OCI-LY7 (cell line): ENCODE data around the gene APOO. TPM values are rescaled to one million over a fixed set of nuclear protein-coding genes. Genes with fewer than 3 reads are reported as not detected.

Source experiments
- BruUV-seq: library from RNA; stranded (reverse); fragments of 400-500 nt; replicated peaks from 2 replicates; lab custom pipeline; 2021; lab: Mats Ljungman, UMichigan
- CTCF ChIA-PET: fragments of 300-600 bp; sonication (Branson Sonifier 250); formaldehyde crosslinking; loops from one replicate; lab custom pipeline; 2022; ENCODE audit warnings: antibody characterized with exemption; ENCODE audit not compliant: unreplicated experiment; lab: Charles Lee
- POLR2A ChIA-PET: fragments of 300-600 bp; sonication (Branson Sonifier 250); formaldehyde crosslinking; loops from one replicate; lab custom pipeline; 2022; ENCODE audit warnings: antibody characterized with exemption; lab: Charles Lee
- DNase-seq: peaks from one replicate; pipeline ENCODE4 v3.0.0-alpha.2; 2015; ENCODE audit warnings: low spot score
- H2AFZ ChIP-seq: fragments of 200-600 bp; sonication (generic), shearing (Covaris generic); 2 replicates; pipeline ENCODE4 v1.6.1; 2014; ENCODE audit warnings: mild to moderate bottlenecking, antibody characterized with exemption, low read length, moderate library complexity
- H3K27ac ChIP-seq: fragments of 200-600 bp; sonication (generic); 2 replicates; pipeline ENCODE4 v1.5.1; 2014; ENCODE audit warnings: mixed run types, low read depth, mild to moderate bottlenecking, moderate library complexity, low read length, inconsistent platforms; ENCODE audit not compliant: poor library complexity, severe bottlenecking
- H3K36me3 ChIP-seq: fragments of 200-600 bp; sonication (generic); 2 replicates; pipeline ENCODE4 v1.6.1; 2014; ENCODE audit warnings: mild to moderate bottlenecking, antibody characterized with exemption, low read length, moderate library complexity, mixed read lengths; ENCODE audit not compliant: insufficient read depth
- H3K4me1 ChIP-seq: fragments of 200-600 bp; sonication (generic); 2 replicates; pipeline ENCODE4 v1.5.1; 2014; ENCODE audit warnings: mild to moderate bottlenecking, low read length; ENCODE audit not compliant: insufficient read depth, poor library complexity, severe bottlenecking
- H3K4me2 ChIP-seq: fragments of 200-600 bp; sonication (generic); 2 replicates; pipeline ENCODE4 v1.6.1; 2014; ENCODE audit warnings: mild to moderate bottlenecking, low read length
- H3K4me3 ChIP-seq: fragments of 200-600 bp; sonication (generic); 2 replicates; pipeline ENCODE4 v1.5.1; 2014; ENCODE audit warnings: mild to moderate bottlenecking, low read depth, low read length; ENCODE audit not compliant: poor library complexity, severe bottlenecking
- H3K79me2 ChIP-seq: fragments of 200-600 bp; sonication (generic); 2 replicates; pipeline ENCODE4 v1.6.1; 2016; ENCODE audit warnings: low read depth, mild to moderate bottlenecking, low read length, moderate library complexity, mixed read lengths; ENCODE audit not compliant: insufficient read depth
- H3K9me2 ChIP-seq: fragments of 200-600 bp; sonication (generic); 2 replicates; pipeline ENCODE4 v1.6.1; 2016; ENCODE audit warnings: mild to moderate bottlenecking, low read length, mixed read lengths; ENCODE audit not compliant: insufficient read depth
- H3K9me3 ChIP-seq: fragments of 200-600 bp; sonication (generic); 2 replicates; pipeline ENCODE4 v1.6.1; 2014; ENCODE audit warnings: mild to moderate bottlenecking, mixed run types, low read length, mixed read lengths
- H4K20me1 ChIP-seq: fragments of 200-600 bp; sonication (generic); 2 replicates; pipeline ENCODE4 v1.6.1; 2014; ENCODE audit warnings: mild to moderate bottlenecking, antibody characterized with exemption, low read length, moderate library complexity, mixed read lengths; ENCODE audit not compliant: insufficient read depth
- EZH2phosphoT487 ChIP-seq: fragments of 200-600 bp; sonication (generic); IDR thresholded peaks from 2 replicates; pipeline ENCODE4 v1.6.1; 2018; ENCODE audit warnings: low read depth, borderline replicate concordance, mild to moderate bottlenecking, mixed run types, antibody characterized with exemption, low read length, moderate library complexity, mixed read lengths
- intact Hi-C: fragments of 100-400 bp; cut with micrococcal nuclease; formaldehyde crosslinking; loops from one replicate; pipeline ENCODE4 v1.10.0; 2022; ENCODE audit not compliant: unreplicated experiment
- total RNA-seq, 2 experiments: library from RNA; depleted of rRNA in 1 of 2; stranded (reverse); fragments of >200 nt in 1 of 2; shearing (Covaris generic) in 1 of 2; gene quantifications; 2 replicates each; pipeline ENCODE4 v1.2.3, GENCODE V29; 2014 to 2022
- TF ChIP-seq, protein P1 (sequence below): fragments of 200-600 bp; sonication (generic); conservative IDR thresholded peaks from 2 replicates; pipeline ENCODE4 v1.5.1; 2014; ENCODE audit warnings: mild to moderate bottlenecking, antibody characterized with exemption, low read length, moderate library complexity, mixed read lengths

APOO gene
- total RNA-seq, 2 experiments from 2014 or later = 17.5 to 18.1 TPM

DNA sequence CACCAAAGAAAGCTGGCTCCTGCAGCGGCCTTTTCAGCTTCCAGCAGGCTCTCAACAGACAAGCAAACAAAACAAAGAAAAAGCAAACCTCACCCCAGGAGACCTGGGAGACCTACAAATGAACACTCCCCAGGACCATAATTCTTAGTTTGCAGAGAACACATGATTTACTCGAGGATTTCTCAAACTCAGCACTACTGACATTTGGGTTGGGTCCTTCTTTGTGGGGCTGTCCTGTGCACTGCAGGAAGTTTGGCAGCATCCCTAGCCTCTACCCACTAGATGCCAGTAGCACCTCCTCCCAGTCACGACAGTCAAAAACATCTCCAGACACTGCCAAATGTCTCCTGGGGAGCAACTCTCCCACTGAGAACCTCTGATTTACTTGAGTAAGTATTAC, 21.9 kb downstream of the APOO start:
- Histone ChIP-seq H4K20me1 (no peaks in the 10 kb centered on the region), H3K4me2 (no peak overlapping the region), H3K9me3 (no peaks in the 10 kb centered on the region), H2AFZ (no peak overlapping the region), H3K27ac (no peak overlapping the region), H3K4me3 (no peak overlapping the region), H3K9me2 (no peaks in the 10 kb centered on the region), H3K4me1 (no peaks in the 10 kb centered on the region), H3K36me3 (no peaks in the 10 kb centered on the region), H3K79me2 (no peaks in the 10 kb centered on the region)
- CTCF ChIA-PET = no interaction called here
- POLR2A ChIA-PET = no interaction called here
- DNase-seq = no peak
- BruUV-seq = no TSS peak
- no peak for TF ChIP-seq EZH2phosphoT487
- TF ChIP-seq, protein P1, sequence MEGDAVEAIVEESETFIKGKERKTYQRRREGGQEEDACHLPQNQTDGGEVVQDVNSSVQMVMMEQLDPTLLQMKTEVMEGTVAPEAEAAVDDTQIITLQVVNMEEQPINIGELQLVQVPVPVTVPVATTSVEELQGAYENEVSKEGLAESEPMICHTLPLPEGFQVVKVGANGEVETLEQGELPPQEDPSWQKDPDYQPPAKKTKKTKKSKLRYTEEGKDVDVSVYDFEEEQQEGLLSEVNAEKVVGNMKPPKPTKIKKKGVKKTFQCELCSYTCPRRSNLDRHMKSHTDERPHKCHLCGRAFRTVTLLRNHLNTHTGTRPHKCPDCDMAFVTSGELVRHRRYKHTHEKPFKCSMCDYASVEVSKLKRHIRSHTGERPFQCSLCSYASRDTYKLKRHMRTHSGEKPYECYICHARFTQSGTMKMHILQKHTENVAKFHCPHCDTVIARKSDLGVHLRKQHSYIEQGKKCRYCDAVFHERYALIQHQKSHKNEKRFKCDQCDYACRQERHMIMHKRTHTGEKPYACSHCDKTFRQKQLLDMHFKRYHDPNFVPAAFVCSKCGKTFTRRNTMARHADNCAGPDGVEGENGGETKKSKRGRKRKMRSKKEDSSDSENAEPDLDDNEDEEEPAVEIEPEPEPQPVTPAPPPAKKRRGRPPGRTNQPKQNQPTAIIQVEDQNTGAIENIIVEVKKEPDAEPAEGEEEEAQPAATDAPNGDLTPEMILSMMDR = no peak
- intact Hi-C loops = no loop called here

DNA sequence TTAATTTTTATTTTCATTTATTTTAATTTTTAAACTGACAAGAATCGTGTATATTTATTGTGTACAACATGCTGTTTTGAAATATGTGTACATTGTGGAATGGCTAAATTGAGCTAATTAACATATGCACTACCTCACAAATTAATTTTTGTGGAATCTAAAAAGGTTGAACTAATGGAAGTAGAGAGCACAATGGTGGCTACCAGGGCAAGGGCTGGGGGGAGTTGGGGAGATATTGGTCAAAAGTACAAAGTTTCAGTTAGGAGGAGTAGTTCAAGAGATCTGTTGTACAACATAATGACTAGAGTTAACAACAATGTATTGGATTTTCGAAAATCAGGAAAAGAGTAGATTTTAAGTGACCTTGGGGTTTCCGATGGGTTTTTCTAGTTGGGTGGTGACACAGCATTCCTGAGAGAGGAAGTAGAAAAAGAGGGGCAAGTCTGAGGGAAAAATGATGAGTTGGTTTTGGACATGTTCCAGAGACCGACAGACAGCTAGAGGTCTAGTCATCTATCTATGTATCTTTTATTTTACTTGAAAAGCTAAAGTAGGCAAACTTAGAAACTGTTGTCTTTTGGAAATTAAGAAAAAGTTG, 23.2 kb downstream of the APOO start:
- DNase-seq = no peak

More for the DNA sequence above, 23.2 kb downstream of the APOO start:
- H3K79me2 ChIP-seq = no peaks in the 10 kb centered on the region
- H3K4me3 ChIP-seq = no peak overlapping the region
- POLR2A ChIA-PET = no interaction called here
- CTCF ChIA-PET = no interaction called here
- TF ChIP-seq, protein P1 = no peak
- TF ChIP-seq EZH2phosphoT487 = no peak
- H3K4me1 ChIP-seq = no peaks in the 10 kb centered on the region
- no peak overlapping the region for H2AFZ ChIP-seq
- no peaks in the 10 kb centered on the region for H3K36me3 ChIP-seq
- intact Hi-C loops = no loop called here
- no peaks in the 10 kb centered on the region for H3K9me2 ChIP-seq
- no peaks in the 10 kb centered on the region for H4K20me1 ChIP-seq
- BruUV-seq = no TSS peak
- H3K4me2 ChIP-seq = no peak overlapping the region
- H3K9me3 ChIP-seq = no peaks in the 10 kb centered on the region
- no peak overlapping the region for H3K27ac ChIP-seq
